Measurements from ENCODE around the gene TTLL8.

The TTLL8 gene

GRCh38 chr22:49977578-49977977 lies 80.5 kb downstream of the TTLL8 start:
- DNase-seq (ENCODE audit: extremely low read depth, low read depth): no peak
- TF ChIP-seq CTCF (IDR thresholded peaks at IDR 0.05; ENCODE audit: low read depth, low read length, missing control alignments): no peak
- H3K4me3 ChIP-seq (replicated peaks; ENCODE audit: low read depth, low read length): no peak overlapping the region

- DNase-seq (ENCODE audit: extremely low read depth, low read depth): no peak
Observed at GRCh38 chr22:49976439-49977175, 81.5 kb downstream of the TTLL8 start.

GRCh38 chr22:49975543-49976389 lies 82.3 kb downstream of the TTLL8 start:
- no peak for TF ChIP-seq CTCF (IDR thresholded peaks at IDR 0.05; ENCODE audit: low read depth, low read length, missing control alignments)
- no peak for DNase-seq (ENCODE audit: extremely low read depth, low read depth)
- H3K4me3 ChIP-seq (replicated peaks; ENCODE audit: low read depth, low read length): no peak overlapping the region

More at GRCh38 chr22:49976439-49977175, 81.5 kb downstream of the TTLL8 start:
- no peak overlapping the region for H3K4me3 ChIP-seq (replicated peaks; ENCODE audit: low read depth, low read length)
- TF ChIP-seq CTCF (IDR thresholded peaks at IDR 0.05; ENCODE audit: low read depth, low read length, missing control alignments): no peak

- H3K4me3 ChIP-seq (replicated peaks; ENCODE audit: low read depth, low read length): no peak overlapping the region
- TF ChIP-seq CTCF (IDR thresholded peaks at IDR 0.05; ENCODE audit: low read depth, low read length, missing control alignments): no peak
- no peak for DNase-seq (ENCODE audit: extremely low read depth, low read depth)
Observed at GRCh38 chr22:49973018-49973961, 84.8 kb downstream of the TTLL8 start.

- DNase-seq (ENCODE audit: extremely low read depth, low read depth): no peak
- no peak for TF ChIP-seq CTCF (IDR thresholded peaks at IDR 0.05; ENCODE audit: low read depth, low read length, missing control alignments)
- peak overlapping the region; percentile 46 for H3K4me3 ChIP-seq (replicated peaks; ENCODE audit: low read depth, low read length)
Observed at GRCh38 chr22:49972163-49973017, 85.7 kb downstream of the TTLL8 start.

Measured in HFF-Myc (cell line).